Astrocyte of the cerebellum (primary cell): Measurements from ENCODE around the gene ZNF808.
A peak's percentile ranks its signal among the peaks of the same experiment; 100 is the strongest.
"Not testable (repeated sequence)": the region's sequence is repeated elsewhere in the genome, so short reads cannot be mapped to it uniquely, and the experiment has no call there.

Experiments used
- DNase-seq: peaks from one replicate; pipeline ENCODE4 v3.0.0-alpha.2; 2011; ENCODE audit warnings: low read depth
- H3K4me3 ChIP-seq: 2 replicates; pipeline ENCODE4 v1.5.1; 2011; ENCODE audit warnings: mild to moderate bottlenecking, low read depth, low read length, moderate library complexity
- in situ Hi-C: cut with HindIII; loops from 2 replicates; pipeline ENCODE4 v1.10.0; 2017; ENCODE audit warnings: low sequenced_read_pairs
- TF ChIP-seq, protein P1 (sequence below): IDR thresholded peaks from 2 replicates; pipeline ENCODE4 v1.5.1; 2012; ENCODE audit warnings: low read length, low read depth, moderate library complexity, mild to moderate bottlenecking; ENCODE audit errors: missing control alignments

Gene ZNF808

GRCh38 chr19:52590728-52591127, 63.3 kb downstream of the ZNF808 start:
- in situ Hi-C loops: no loop called here
- H3K4me3 ChIP-seq: no peak overlapping the region
- no peak for DNase-seq
- TF ChIP-seq, protein P1, sequence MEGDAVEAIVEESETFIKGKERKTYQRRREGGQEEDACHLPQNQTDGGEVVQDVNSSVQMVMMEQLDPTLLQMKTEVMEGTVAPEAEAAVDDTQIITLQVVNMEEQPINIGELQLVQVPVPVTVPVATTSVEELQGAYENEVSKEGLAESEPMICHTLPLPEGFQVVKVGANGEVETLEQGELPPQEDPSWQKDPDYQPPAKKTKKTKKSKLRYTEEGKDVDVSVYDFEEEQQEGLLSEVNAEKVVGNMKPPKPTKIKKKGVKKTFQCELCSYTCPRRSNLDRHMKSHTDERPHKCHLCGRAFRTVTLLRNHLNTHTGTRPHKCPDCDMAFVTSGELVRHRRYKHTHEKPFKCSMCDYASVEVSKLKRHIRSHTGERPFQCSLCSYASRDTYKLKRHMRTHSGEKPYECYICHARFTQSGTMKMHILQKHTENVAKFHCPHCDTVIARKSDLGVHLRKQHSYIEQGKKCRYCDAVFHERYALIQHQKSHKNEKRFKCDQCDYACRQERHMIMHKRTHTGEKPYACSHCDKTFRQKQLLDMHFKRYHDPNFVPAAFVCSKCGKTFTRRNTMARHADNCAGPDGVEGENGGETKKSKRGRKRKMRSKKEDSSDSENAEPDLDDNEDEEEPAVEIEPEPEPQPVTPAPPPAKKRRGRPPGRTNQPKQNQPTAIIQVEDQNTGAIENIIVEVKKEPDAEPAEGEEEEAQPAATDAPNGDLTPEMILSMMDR: no peak

DNA sequence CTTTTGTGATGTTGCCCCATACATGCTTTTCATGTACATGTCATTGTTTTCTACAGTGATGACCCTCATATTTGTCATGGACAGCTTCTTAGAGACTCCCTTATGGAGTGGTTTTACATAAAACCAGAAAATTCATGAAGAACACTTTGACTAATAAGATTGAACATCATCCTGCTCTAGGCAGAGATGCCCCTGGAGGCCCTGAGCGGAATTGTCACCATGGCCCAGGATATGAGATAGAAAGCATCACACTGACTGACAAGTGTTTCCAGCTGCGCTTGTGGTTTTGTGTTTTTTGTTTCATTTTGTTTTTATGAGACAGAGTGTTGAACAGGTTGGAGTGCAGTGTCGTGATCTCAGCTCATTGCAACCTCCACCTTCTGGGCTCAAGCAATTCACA, 64.8 kb downstream of the ZNF808 start:
- in situ Hi-C loops: no loop called here
- TF ChIP-seq, protein P1: no peak
- H3K4me3 ChIP-seq: no peak overlapping the region
- DNase-seq: no peak

DNA sequence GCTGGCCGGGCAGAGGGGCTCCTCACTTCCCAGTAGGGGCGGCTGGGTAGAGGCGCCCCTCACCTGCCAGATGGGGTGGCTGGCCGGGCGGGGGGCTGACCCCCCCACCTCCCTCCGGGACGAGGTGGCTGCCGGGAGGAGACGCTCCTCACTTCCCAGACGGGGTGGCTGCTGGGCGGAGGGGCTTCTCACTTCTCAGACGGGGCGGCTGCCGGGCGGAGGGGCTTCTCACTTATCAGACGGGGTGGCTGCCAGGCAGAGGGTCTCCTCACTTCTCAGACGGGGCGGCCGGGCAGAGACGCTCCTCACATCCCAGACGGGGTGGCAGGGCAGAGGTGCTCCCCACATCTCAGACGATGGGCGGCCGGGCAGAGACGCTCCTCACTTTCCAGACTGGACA, 66.0 kb downstream of the ZNF808 start:
- DNase-seq, H3K4me3 ChIP-seq, in situ Hi-C loops: not testable (repeated sequence)

- no peak overlapping the region for H3K4me3 ChIP-seq
- TF ChIP-seq, protein P1: no peak
- in situ Hi-C loops: no loop called here
- DNase-seq: no peak
These were observed 71.8 kb downstream of the ZNF808 start for GRCh38 chr19:52599241-52599640.

GRCh38 chr19:52600639-52601024, 73.2 kb downstream of the ZNF808 start:
- peak overlapping the region; percentile 58 for H3K4me3 ChIP-seq
- no peak for DNase-seq
- TF ChIP-seq, protein P1: no peak
- in situ Hi-C loops: no loop called here

- in situ Hi-C loops: no loop called here
- peak overlapping the region; percentile 58 for H3K4me3 ChIP-seq
- peak; percentile 66 for DNase-seq
- TF ChIP-seq, protein P1: peak; percentile 15
These were observed 73.8 kb downstream of the ZNF808 start for GRCh38 chr19:52601025-52601973.

GRCh38 chr19:52601974-52602366, 74.5 kb downstream of the ZNF808 start:
- in situ Hi-C loops, DNase-seq: not testable (repeated sequence)
- peak overlapping the region; percentile 58 for H3K4me3 ChIP-seq
